ENCODE measurements around the gene CBLC. TPM values are rescaled to one million over a fixed set of nuclear protein-coding genes. Genes with fewer than 3 reads are reported as not detected.
"Not testable (repeated sequence)": the region's sequence is repeated elsewhere in the genome, so short reads cannot be mapped to it uniquely, and the experiment has no call there.

Gene CBLC
- total RNA-seq, 1 experiment from 2014 or later: 15.9 TPM

DNA sequence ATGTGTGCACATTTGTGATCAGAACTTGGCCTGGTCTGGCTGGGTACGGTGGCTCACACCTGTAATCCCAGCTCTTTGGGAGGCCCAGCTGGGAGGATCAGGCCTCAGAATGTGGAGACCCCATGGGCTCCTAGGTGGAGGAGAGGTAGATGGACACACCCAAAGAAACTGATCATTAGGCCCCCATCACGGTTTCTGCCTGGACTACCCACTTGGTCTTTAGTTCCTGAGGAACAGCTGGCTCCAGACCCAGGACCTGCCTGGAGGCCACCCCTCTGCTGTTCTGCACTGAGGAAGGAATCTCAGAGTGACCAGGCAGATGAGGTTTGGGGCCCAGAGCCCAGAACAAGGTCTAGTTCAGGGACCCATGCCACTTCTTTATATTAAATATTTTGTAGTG lies 1.5 kb downstream of the CBLC start:
- Histone ChIP-seq H3K14ac (ENCODE audit: insufficient read depth, low read length) (no peak overlapping the region), H3K4ac (ENCODE audit: low read depth, low read length) (no peak overlapping the region), H3K56ac (ENCODE audit: insufficient read length, low read depth, low read length) (no peak overlapping the region), H2BK12ac (ENCODE audit: insufficient read length, low read depth, low read length) (no peak overlapping the region), H2BK20ac (ENCODE audit: low read depth, low read length, poor library complexity, severe bottlenecking) (no peak overlapping the region), H3K23me2 (ENCODE audit: insufficient read length, low read depth, low read length, poor library complexity, severe bottlenecking) (peaks cover 4% of the 10 kb centered on the region), H4K5ac (ENCODE audit: insufficient read length, low read depth, low read length) (no peak overlapping the region), H3K23ac (ENCODE audit: insufficient read length, low read depth, low read length) (no peak overlapping the region), H3K79me2 (ENCODE audit: insufficient read depth, low read length) (no peaks in the 10 kb centered on the region), H3T11ph (ENCODE audit: low read length) (no peak overlapping the region), H2BK5ac (ENCODE audit: insufficient read length, low read length) (no peak overlapping the region), H3K4me2 (ENCODE audit: insufficient read depth, insufficient read length, low read length) (no peak overlapping the region), H2AFZ (ENCODE audit: low read length) (no peak overlapping the region), H2BK15ac (ENCODE audit: low read depth, low read length) (no peak overlapping the region), H3K9ac (ENCODE audit: extremely low read depth, insufficient read length, low read length) (no peak overlapping the region), H3K4me1 (ENCODE audit: insufficient read depth, low read length) (no peaks in the 10 kb centered on the region; the same call in 1 of the 2 replicates), H3K18ac (ENCODE audit: insufficient read length, low read depth, low read length) (no peak overlapping the region), H4K8ac (replicated peaks; ENCODE audit: insufficient read length, low read depth, low read length) (no peak overlapping the region), H2BK120ac (ENCODE audit: low read depth, low read length, poor library complexity, severe bottlenecking) (no peak overlapping the region), H3K27ac (ENCODE audit: insufficient read length, low read depth, low read length) (no peak overlapping the region), H4K91ac (ENCODE audit: insufficient read length, low read depth, low read length) (no peak overlapping the region), H3K27me3 (ENCODE audit: insufficient read depth, low read length) (0 out of 2 replicates have a peak, but pooled peaks cover 3% of the 10 kb centered on the region), H3K9me3 (ENCODE audit: control insufficient read depth, low read depth, low read length) (no peaks in the 10 kb centered on the region), H4K20me1 (ENCODE audit: control insufficient read depth, insufficient read depth, insufficient read length) (no peaks in the 10 kb centered on the region), H2AK5ac (ENCODE audit: insufficient read length, low read length) (no peak overlapping the region), H3K79me1 (ENCODE audit: insufficient read depth, low read depth, low read length, poor library complexity, severe bottlenecking) (no peaks in the 10 kb centered on the region)
- no peaks in the 10 kb centered on the region; a peak in 2 of 5 replicates for H3K9me3 Mint-ChIP-seq
- no peak for DNase-seq
- peaks cover 2% of the 10 kb centered on the region; the same call in 1 of the 2 replicates for H3K27me3 Mint-ChIP-seq (ENCODE audit: low read depth)
- no peak for TF ChIP-seq CTCF (conservative IDR thresholded peaks at IDR 0.05)
- peak overlapping the region; percentile 10 to 67; a peak in 4 of 5 replicates for H3K4me3 Mint-ChIP-seq
- peaks cover 4 to 8% of the 10 kb centered on the region in 2 experiments for H3K4me1 Mint-ChIP-seq
- no peak overlapping the region; a peak in 1 of 7 replicates for H3K27ac Mint-ChIP-seq
- peaks cover under 1% of the 10 kb centered on the region in 3 experiments; a peak in 3 of 7 replicates for H3K36me3 Mint-ChIP-seq (ENCODE audit: insufficient read depth in 1 of 3, low read depth in 3 of 3)
- no CpG with 5 or more reads among the region's 2 CpGs for WGBS (ENCODE audit: extremely low coverage, insufficient read length, low lambda C conversion rate)

DNA sequence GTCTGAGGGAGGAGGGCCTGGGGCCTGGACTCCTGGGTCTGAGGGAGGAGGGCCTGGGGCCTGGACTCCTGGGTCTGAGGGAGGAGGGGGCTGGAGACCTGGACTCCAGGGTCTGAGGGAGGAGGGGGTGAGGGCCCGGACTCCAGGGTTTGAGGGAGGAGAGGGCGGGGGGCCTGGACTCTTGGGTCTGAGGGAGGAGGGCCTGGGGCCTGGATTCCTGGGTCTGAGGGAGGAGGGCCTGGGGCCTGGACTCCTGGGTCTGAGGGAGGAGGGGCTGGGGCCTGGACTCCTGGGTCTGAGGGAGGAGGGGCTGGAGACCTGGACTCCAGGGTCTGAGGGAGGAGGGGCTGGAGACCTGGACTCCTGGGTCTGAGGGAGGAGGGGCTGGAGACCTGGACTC lies 4.0 kb downstream of the CBLC start:
- not testable (repeated sequence) for H3K14ac ChIP-seq (ENCODE audit: insufficient read depth, low read length); DNase-seq; H3K27me3 ChIP-seq (ENCODE audit: insufficient read depth, low read length); H3K9me3 Mint-ChIP-seq; H3K23me2 ChIP-seq (ENCODE audit: insufficient read length, low read depth, low read length, poor library complexity, severe bottlenecking); H2BK5ac ChIP-seq (ENCODE audit: insufficient read length, low read length); H4K5ac ChIP-seq (ENCODE audit: insufficient read length, low read depth, low read length); H3K4ac ChIP-seq (ENCODE audit: low read depth, low read length); H3K4me1 ChIP-seq (ENCODE audit: insufficient read depth, low read length); H3K79me2 ChIP-seq (ENCODE audit: insufficient read depth, low read length); H4K8ac ChIP-seq (replicated peaks; ENCODE audit: insufficient read length, low read depth, low read length); H3K4me1 Mint-ChIP-seq; H3K4me3 Mint-ChIP-seq; H2BK15ac ChIP-seq (ENCODE audit: low read depth, low read length); H3K27ac Mint-ChIP-seq; H3K79me1 ChIP-seq (ENCODE audit: insufficient read depth, low read depth, low read length, poor library complexity, severe bottlenecking); H2BK20ac ChIP-seq (ENCODE audit: low read depth, low read length, poor library complexity, severe bottlenecking); H3K27ac ChIP-seq (ENCODE audit: insufficient read length, low read depth, low read length); H3K56ac ChIP-seq (ENCODE audit: insufficient read length, low read depth, low read length); H2AK5ac ChIP-seq (ENCODE audit: insufficient read length, low read length); H4K20me1 ChIP-seq (ENCODE audit: control insufficient read depth, insufficient read depth, insufficient read length); H3K9me3 ChIP-seq (ENCODE audit: control insufficient read depth, low read depth, low read length); H3K23ac ChIP-seq (ENCODE audit: insufficient read length, low read depth, low read length); H2BK12ac ChIP-seq (ENCODE audit: insufficient read length, low read depth, low read length); H3K4me2 ChIP-seq (ENCODE audit: insufficient read depth, insufficient read length, low read length); H4K91ac ChIP-seq (ENCODE audit: insufficient read length, low read depth, low read length); H2AFZ ChIP-seq (ENCODE audit: low read length); H2BK120ac ChIP-seq (ENCODE audit: low read depth, low read length, poor library complexity, severe bottlenecking); H3K27me3 Mint-ChIP-seq (ENCODE audit: low read depth); H3K9ac ChIP-seq (ENCODE audit: extremely low read depth, insufficient read length, low read length); H3T11ph ChIP-seq (ENCODE audit: low read length); H3K18ac ChIP-seq (ENCODE audit: insufficient read length, low read depth, low read length)
- H3K36me3 Mint-ChIP-seq (ENCODE audit: insufficient read depth in 1 of 3, low read depth in 3 of 3): peaks cover 4 to 22% (median 11%) of the 10 kb centered on the region in 3 experiments; a peak in 6 of 7 replicates
- WGBS (ENCODE audit: extremely low coverage, insufficient read length, low lambda C conversion rate): no CpG with 5 or more reads among the region's 2 CpGs
